Keratinocyte (primary cell): ENCODE measurements around the gene SLC25A1.

ENCODE experiments used
- EZH2 ChIP-seq: IDR thresholded peaks from one replicate; pipeline ENCODE4 v1.6.1; 2012; ENCODE audit warnings: inconsistent platforms, mild to moderate bottlenecking, low read length, moderate library complexity
- TF ChIP-seq, protein P1 (sequence below), 3 experiments: IDR thresholded peaks in 1 of 3; conservative IDR thresholded peaks in 1 of 3; optimal IDR thresholded peaks in 1 of 3; 2 replicates in 2 of 3; 3 replicates in 1 of 3; pipeline versions ENCODE3 to v1.5.1; 2011; ENCODE audit warnings: low read length in 3 of 3, mild to moderate bottlenecking in 3 of 3, moderate library complexity in 2 of 3, control low read depth in 1 of 3, inconsistent platforms in 1 of 3; ENCODE audit not compliant: insufficient read depth in 2 of 3; ENCODE audit errors: extremely low read depth in 1 of 3

DNA sequence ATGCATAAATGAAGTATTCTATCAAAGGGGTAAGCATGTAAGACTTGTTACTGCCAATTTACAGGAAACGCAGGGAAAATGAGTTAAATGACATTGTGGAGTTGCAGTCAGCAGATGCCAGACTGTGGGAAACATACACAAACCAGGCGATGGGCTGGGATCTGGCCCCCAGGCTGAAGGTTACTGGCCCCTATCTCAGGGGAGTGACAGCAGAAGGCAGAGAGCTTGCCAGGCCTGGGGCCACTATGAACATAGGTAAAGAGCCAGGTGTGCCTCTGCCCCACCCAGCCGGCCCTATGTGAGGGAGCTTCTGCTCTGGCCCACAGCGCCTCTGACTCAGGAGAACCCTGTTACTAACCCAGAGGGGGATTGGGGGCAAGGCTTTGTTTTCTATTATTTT, 26.1 kb upstream of the SLC25A1 start:
- TF ChIP-seq, protein P1, sequence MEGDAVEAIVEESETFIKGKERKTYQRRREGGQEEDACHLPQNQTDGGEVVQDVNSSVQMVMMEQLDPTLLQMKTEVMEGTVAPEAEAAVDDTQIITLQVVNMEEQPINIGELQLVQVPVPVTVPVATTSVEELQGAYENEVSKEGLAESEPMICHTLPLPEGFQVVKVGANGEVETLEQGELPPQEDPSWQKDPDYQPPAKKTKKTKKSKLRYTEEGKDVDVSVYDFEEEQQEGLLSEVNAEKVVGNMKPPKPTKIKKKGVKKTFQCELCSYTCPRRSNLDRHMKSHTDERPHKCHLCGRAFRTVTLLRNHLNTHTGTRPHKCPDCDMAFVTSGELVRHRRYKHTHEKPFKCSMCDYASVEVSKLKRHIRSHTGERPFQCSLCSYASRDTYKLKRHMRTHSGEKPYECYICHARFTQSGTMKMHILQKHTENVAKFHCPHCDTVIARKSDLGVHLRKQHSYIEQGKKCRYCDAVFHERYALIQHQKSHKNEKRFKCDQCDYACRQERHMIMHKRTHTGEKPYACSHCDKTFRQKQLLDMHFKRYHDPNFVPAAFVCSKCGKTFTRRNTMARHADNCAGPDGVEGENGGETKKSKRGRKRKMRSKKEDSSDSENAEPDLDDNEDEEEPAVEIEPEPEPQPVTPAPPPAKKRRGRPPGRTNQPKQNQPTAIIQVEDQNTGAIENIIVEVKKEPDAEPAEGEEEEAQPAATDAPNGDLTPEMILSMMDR (optimal IDR thresholded peaks at IDR 0.05 in 1 of 3, IDR thresholded peaks at IDR 0.05 in 1 of 3, conservative IDR thresholded peaks at IDR 0.05 in 1 of 3; ENCODE audit: extremely low read depth in 1 of 3, insufficient read depth in 2 of 3, low read length in 3 of 3): no peak
- no peak for TF ChIP-seq EZH2
